LNCaP clone FGC (cell line): Measurements from ENCODE around the gene MAPK6.

Experiments
- DNase-seq: peaks from one replicate; pipeline ENCODE4 v3.0.0-alpha.2; 2011; ENCODE audit warnings: low read depth
- H3K4me3 ChIP-seq: 2 replicates; pipeline ENCODE4 v1.5.1; 2011; ENCODE audit warnings: mild to moderate bottlenecking, low read depth, low read length, control low read depth
- TF ChIP-seq, protein P1 (sequence below): IDR thresholded peaks from 2 replicates; pipeline ENCODE4 v1.5.1; 2012; ENCODE audit warnings: mild to moderate bottlenecking; ENCODE audit not compliant: control insufficient read depth, insufficient read depth; ENCODE audit errors: extremely low read depth

The MAPK6 gene

DNA sequence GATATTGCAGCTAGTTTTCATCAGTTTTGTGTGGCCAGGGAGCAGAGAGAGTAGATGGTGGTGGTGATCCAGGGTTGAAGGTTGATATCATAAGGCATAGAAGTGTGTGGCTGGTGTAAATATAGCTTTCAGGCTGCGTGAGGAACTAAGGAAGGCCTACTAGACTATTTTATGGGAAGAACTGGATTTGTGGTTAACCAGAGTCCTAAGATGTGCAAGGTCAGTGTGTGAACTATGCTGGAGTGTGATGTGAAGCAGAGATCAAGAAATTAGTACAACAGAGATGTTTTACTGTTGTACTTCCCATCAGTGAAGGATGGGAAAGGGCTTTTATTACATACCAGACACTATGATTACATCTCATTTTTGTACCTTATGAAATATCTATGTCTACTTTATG lies 41.5 kb downstream of the MAPK6 start:
- TF ChIP-seq, protein P1, sequence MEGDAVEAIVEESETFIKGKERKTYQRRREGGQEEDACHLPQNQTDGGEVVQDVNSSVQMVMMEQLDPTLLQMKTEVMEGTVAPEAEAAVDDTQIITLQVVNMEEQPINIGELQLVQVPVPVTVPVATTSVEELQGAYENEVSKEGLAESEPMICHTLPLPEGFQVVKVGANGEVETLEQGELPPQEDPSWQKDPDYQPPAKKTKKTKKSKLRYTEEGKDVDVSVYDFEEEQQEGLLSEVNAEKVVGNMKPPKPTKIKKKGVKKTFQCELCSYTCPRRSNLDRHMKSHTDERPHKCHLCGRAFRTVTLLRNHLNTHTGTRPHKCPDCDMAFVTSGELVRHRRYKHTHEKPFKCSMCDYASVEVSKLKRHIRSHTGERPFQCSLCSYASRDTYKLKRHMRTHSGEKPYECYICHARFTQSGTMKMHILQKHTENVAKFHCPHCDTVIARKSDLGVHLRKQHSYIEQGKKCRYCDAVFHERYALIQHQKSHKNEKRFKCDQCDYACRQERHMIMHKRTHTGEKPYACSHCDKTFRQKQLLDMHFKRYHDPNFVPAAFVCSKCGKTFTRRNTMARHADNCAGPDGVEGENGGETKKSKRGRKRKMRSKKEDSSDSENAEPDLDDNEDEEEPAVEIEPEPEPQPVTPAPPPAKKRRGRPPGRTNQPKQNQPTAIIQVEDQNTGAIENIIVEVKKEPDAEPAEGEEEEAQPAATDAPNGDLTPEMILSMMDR: no peak
- H3K4me3 ChIP-seq: no peak overlapping the region
- no peak for DNase-seq

DNA sequence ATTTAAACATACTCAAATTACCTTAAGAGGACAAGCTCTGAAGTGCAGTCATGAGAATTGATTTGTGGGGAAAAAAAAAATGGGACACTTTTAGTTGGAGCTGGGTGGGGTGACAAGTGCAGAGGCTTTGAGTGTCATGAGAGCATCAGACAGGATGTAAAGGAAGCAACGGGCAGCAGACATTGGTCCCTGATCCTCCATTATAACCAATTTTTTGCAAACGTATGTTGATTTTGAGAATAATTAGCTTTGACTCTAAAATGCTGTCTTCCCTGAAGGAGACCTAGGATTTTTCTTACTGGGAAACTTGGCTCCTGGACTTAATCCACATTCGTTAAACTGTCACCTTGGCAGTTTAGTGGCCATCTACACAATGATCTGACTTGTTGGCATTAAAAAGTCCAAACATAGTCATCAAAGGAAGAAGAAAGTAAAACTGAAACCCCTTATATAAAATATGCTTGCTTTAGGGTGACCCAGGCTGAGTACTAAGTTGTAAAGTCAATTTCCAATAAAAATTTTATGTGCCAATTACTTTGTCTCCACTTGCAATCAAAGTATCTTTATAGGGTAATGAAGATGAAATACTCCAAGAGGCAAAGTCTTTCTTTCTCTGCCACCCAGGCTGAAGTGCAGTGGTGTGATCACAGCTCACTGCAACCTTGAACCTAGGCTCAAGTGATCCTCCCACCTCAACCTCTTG lies 48.0 kb downstream of the MAPK6 start:
- TF ChIP-seq, protein P1: no peak
- no peak overlapping the region for H3K4me3 ChIP-seq
- peak; percentile 62 for DNase-seq

DNA sequence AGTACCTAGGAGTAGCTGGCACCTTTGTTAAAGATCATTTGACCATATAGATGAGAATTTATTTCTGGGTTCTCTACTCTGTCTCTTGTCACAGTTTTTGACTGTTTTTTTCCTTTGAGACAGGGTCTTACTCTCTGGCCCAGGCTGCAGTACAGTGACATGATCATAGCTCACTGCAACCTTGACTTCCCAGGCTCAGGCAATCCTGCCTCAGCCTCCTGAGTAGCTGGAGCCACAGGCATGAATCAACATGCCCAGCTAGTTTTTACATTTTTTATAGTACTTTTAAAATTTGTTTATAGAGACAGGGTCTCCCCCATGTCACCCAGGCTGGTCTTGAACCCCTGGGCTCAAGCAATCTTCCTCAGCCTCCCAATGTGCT lies 48.5 kb downstream of the MAPK6 start:
- TF ChIP-seq, protein P1: no peak
- no peak overlapping the region for H3K4me3 ChIP-seq
- no peak for DNase-seq

DNA sequence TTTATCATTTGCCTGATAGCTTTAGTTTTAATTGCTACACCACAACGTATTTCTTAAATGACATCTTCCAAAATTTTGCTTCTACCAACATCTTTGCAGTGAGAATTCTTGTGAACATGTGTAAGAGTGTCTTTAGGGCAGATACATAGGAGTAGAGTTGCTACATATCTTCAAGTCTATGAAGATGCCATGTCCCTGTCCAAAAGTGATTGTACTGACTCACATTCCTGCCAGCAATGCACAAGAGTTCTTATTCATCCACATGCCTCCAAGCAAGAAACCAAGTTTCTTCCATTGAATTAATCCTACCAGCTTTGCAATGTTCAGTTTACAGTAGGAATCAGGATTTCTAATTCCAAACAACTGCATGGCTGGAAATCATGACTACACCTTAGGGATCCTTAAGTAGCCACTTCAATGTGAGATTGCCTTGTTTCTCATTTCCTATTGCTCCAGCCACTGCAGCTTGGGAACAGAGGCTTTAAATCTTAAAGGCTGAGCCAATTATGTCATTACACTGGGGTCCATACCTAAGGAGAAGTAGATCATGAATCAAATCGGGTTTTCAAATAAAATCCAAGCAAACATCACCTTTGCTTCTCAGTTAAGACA lies 49.1 kb downstream of the MAPK6 start:
- TF ChIP-seq, protein P1: no peak
- H3K4me3 ChIP-seq: no peak overlapping the region
- no peak for DNase-seq

DNA sequence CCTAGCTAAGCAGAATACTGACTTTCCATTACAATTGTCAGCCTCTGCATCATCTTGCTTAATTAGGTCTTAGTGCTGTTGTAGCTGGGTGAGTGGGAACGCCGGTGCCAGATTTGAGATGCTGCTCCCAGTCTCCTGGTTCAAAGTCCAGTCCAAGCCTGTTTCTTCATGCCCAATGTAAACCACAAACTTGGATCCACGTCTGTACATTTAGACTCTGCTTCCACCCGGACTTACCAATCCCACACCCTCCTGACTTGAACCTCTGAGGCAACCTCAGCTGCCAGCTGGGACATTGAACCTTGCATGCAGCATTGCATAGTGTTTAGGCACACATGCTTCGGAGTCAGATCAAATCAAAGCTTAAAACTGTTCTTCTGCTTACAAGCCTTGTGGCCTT lies 50.5 kb downstream of the MAPK6 start:
- no peak for DNase-seq
- TF ChIP-seq, protein P1: no peak
- H3K4me3 ChIP-seq: no peak overlapping the region

DNA sequence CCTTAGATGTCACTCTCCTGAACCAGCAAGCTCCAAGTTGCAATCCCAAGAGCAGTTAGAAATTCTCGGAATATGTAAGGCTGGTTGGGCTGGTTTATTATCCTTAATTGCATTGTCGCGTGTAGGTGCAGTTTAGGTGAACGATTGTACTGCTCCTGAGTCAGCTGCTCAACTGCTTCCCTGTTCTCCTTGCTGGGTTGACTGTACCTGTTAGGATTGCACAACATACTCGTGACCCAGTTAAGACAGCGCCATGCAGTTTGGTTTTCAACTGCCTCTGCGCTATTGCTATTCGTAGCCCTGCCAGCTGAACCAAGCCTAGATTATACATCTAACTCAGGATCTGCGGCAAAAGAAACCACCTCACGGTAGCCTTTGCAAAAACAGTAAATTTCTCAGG lies 52.6 kb downstream of the MAPK6 start:
- DNase-seq: peak; percentile 84
- TF ChIP-seq, protein P1: no peak
- H3K4me3 ChIP-seq: no peak overlapping the region
